PC-9 (cell line): ENCODE measurements around the gene KRT80. TPM values are rescaled to one million over a fixed set of nuclear protein-coding genes. Genes with fewer than 3 reads are reported as not detected.

ENCODE experiments used
- BruUV-seq: library from RNA; stranded (reverse); fragments of 400-500 nt; replicated peaks from 2 replicates; lab custom pipeline; 2021; lab: Mats Ljungman, UMichigan
- CTCF ChIA-PET: fragments of 300-600 bp; sonication (Branson Sonifier 250); formaldehyde crosslinking; loops from one replicate; lab custom pipeline; 2022; ENCODE audit warnings: antibody characterized with exemption; lab: Charles Lee
- POLR2A ChIA-PET: fragments of 300-600 bp; sonication (Branson Sonifier 250); formaldehyde crosslinking; loops from one replicate; lab custom pipeline; 2022; ENCODE audit warnings: antibody characterized with exemption; ENCODE audit not compliant: unreplicated experiment; lab: Charles Lee
- DNase-seq, 2 experiments: peaks; one replicate each; pipeline versions ENCODE4 v3.0.0 to v3.0.0-alpha.2; 2015 to 2022; ENCODE audit warnings: mixed read lengths in 1 of 2
- H2AFZ ChIP-seq: fragments of 200-600 bp; sonication (generic); 2 replicates; pipeline ENCODE4 v1.8.1; 2017; ENCODE audit warnings: antibody characterized with exemption
- H3F3A ChIP-seq: fragments of 200-600 bp; sonication (generic); 2 replicates; pipeline ENCODE4 v1.8.1; 2017; ENCODE audit warnings: antibody characterized with exemption, mild to moderate bottlenecking, low read depth; ENCODE audit not compliant: insufficient read depth
- H3K27ac ChIP-seq: fragments of 200-600 bp; sonication (generic); 2 replicates; pipeline ENCODE4 v1.6.1; 2016; ENCODE audit warnings: mixed run types
- H3K27me3 ChIP-seq: fragments of 200-600 bp; sonication (generic); 2 replicates; pipeline ENCODE4 v1.6.1; 2016; ENCODE audit warnings: low read depth, mixed run types; ENCODE audit not compliant: insufficient read depth
- H3K36me3 ChIP-seq: fragments of 200-600 bp; sonication (generic); 2 replicates; pipeline ENCODE4 v1.6.1; 2016; ENCODE audit warnings: low read depth, mixed run types
- H3K4me1 ChIP-seq: fragments of 200-600 bp; sonication (generic); replicated peaks from 2 replicates; pipeline ENCODE4 v1.6.1; 2016; ENCODE audit warnings: mixed run types; ENCODE audit not compliant: insufficient read depth
- H3K4me2 ChIP-seq: fragments of 200-600 bp; sonication (generic); 2 replicates; pipeline ENCODE4 v1.6.1; 2017; ENCODE audit warnings: mixed run types
- H3K4me3 ChIP-seq: fragments of 200-600 bp; sonication (generic); 2 replicates; pipeline ENCODE4 v1.6.1; 2016; ENCODE audit warnings: mixed run types
- H3K79me2 ChIP-seq: fragments of 200-600 bp; sonication (generic); 2 replicates; pipeline ENCODE4 v1.6.1; 2017; ENCODE audit warnings: low read depth, mixed run types
- H3K9me2 ChIP-seq: fragments of 200-600 bp; sonication (generic); 2 replicates; pipeline ENCODE4 v1.8.1; 2017; ENCODE audit warnings: mild to moderate bottlenecking; ENCODE audit not compliant: insufficient read depth
- H3K9me3 ChIP-seq: fragments of 200-600 bp; sonication (generic); 2 replicates; pipeline ENCODE4 v1.8.1; 2016; ENCODE audit warnings: low read depth; ENCODE audit not compliant: insufficient read depth
- H4K20me1 ChIP-seq: fragments of 200-600 bp; sonication (generic); 2 replicates; pipeline ENCODE4 v1.8.1; 2017; ENCODE audit not compliant: insufficient read depth
- EZH2 ChIP-seq: fragments of 200-600 bp; sonication (generic); IDR thresholded peaks from 2 replicates; pipeline ENCODE4 v1.8.0; 2017; ENCODE audit warnings: antibody characterized with exemption, low read depth
- intact Hi-C: fragments of 100-400 bp; cut with micrococcal nuclease; formaldehyde crosslinking; loops from one replicate; pipeline ENCODE4 v1.10.0; 2022; ENCODE audit not compliant: unreplicated experiment
- total RNA-seq: library from RNA; stranded (reverse); gene quantifications from 2 replicates; pipeline ENCODE4 v1.2.3, GENCODE V29; 2021
- TF ChIP-seq, protein P1 (sequence below): fragments of 200-600 bp; sonication (generic); conservative IDR thresholded peaks from 2 replicates; pipeline ENCODE4 v1.6.1; 2017; ENCODE audit warnings: mixed run types, antibody characterized with exemption, mild to moderate bottlenecking, moderate library complexity

KRT80 gene
- total RNA-seq, 1 experiment from 2014 or later, result 94.9 TPM

- BruUV-seq, result no TSS peak
- Histone ChIP-seq H3K9me2 (no peaks in the 10 kb centered on the region), H3K4me2 (no peak overlapping the region), H3K36me3 (peaks cover 23% of the 10 kb centered on the region), H4K20me1 (no peaks in the 10 kb centered on the region), H3K4me3 (no peak overlapping the region), H3K4me1 (peaks cover 26% of the 10 kb centered on the region), H3K79me2 (peaks cover 36% of the 10 kb centered on the region), H2AFZ (no peak overlapping the region), H3K9me3 (no peaks in the 10 kb centered on the region), H3F3A (peaks cover 29% of the 10 kb centered on the region), H3K27me3 (no peaks in the 10 kb centered on the region), H3K27ac (no peak overlapping the region)
- no peak for DNase-seq
- intact Hi-C loops, result no loop called here
- CTCF ChIA-PET, result no interaction called here
- no peak for TF ChIP-seq EZH2
- TF ChIP-seq, protein P1, sequence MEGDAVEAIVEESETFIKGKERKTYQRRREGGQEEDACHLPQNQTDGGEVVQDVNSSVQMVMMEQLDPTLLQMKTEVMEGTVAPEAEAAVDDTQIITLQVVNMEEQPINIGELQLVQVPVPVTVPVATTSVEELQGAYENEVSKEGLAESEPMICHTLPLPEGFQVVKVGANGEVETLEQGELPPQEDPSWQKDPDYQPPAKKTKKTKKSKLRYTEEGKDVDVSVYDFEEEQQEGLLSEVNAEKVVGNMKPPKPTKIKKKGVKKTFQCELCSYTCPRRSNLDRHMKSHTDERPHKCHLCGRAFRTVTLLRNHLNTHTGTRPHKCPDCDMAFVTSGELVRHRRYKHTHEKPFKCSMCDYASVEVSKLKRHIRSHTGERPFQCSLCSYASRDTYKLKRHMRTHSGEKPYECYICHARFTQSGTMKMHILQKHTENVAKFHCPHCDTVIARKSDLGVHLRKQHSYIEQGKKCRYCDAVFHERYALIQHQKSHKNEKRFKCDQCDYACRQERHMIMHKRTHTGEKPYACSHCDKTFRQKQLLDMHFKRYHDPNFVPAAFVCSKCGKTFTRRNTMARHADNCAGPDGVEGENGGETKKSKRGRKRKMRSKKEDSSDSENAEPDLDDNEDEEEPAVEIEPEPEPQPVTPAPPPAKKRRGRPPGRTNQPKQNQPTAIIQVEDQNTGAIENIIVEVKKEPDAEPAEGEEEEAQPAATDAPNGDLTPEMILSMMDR, result no peak
- POLR2A ChIA-PET, result interaction anchor here (0.6 kb wide), 1 partner anchor 340 kb away, joined by 3 read pairs; no protein-coding TSS in a partner anchor
These were observed 9.4 kb downstream of the KRT80 start for GRCh38 chr12:52182384-52182783.

GRCh38 chr12:52181746-52182145 lies 10.1 kb downstream of the KRT80 start:
- no peaks in the 10 kb centered on the region for H3K9me3 ChIP-seq
- H3K4me3 ChIP-seq, result no peak overlapping the region
- TF ChIP-seq, protein P1, result no peak
- no peak for TF ChIP-seq EZH2
- H3F3A ChIP-seq, result peaks cover 29% of the 10 kb centered on the region
- BruUV-seq, result no TSS peak
- H3K27me3 ChIP-seq, result no peaks in the 10 kb centered on the region
- H2AFZ ChIP-seq, result no peak overlapping the region
- no peak overlapping the region for H3K4me2 ChIP-seq
- no peaks in the 10 kb centered on the region for H4K20me1 ChIP-seq
- no peaks in the 10 kb centered on the region for H3K9me2 ChIP-seq
- DNase-seq, result no peak
- peaks cover 30% of the 10 kb centered on the region for H3K79me2 ChIP-seq
- H3K4me1 ChIP-seq, result peaks cover 20% of the 10 kb centered on the region
- intact Hi-C loops, result no loop called here
- no peak overlapping the region for H3K27ac ChIP-seq
- ChIA-PET CTCF (no interaction called here), POLR2A (interaction anchor here (0.6 to 1.0 kb wide), 2 partner anchors 12 to 340 kb away, joined by 3 read pairs; no protein-coding TSS in a partner anchor)
- H3K36me3 ChIP-seq, result peaks cover 27% of the 10 kb centered on the region

- Histone ChIP-seq H4K20me1 (no peaks in the 10 kb centered on the region), H3K4me2 (no peak overlapping the region), H3K9me2 (no peaks in the 10 kb centered on the region), H3K27ac (no peak overlapping the region), H3K9me3 (no peaks in the 10 kb centered on the region), H3K4me1 (peaks cover 13% of the 10 kb centered on the region), H3F3A (peaks cover 25% of the 10 kb centered on the region), H3K36me3 (peaks cover 29% of the 10 kb centered on the region), H3K4me3 (no peak overlapping the region), H2AFZ (no peak overlapping the region), H3K79me2 (peaks cover 29% of the 10 kb centered on the region), H3K27me3 (no peaks in the 10 kb centered on the region)
- BruUV-seq, result no TSS peak
- no peak for DNase-seq
- intact Hi-C loops, result no loop called here
- TF ChIP-seq EZH2, result no peak
- TF ChIP-seq, protein P1, result no peak
- ChIA-PET POLR2A (interaction anchor here (1.0 kb wide), 1 partner anchor 12 kb away, joined by 3 read pairs; no protein-coding TSS in a partner anchor), CTCF (no interaction called here)
These were observed 10.7 kb downstream of the KRT80 start for GRCh38 chr12:52180971-52181628.
